AML-193 (cell line): ENCODE results near the gene CDH18.

ENCODE experiments used
- DNase-seq, 2 experiments: peaks; one replicate each; lab custom pipeline; 2025; lab: John Stamatoyannopoulos, UW

The CDH18 gene

GRCh38 chr5:19928562-19929421, 59.2 kb downstream of the CDH18 start:
- DNase-seq, result peak; percentile 21 to 24

GRCh38 chr5:19927919-19928318, 60.1 kb downstream of the CDH18 start:
- no peak for DNase-seq

GRCh38 chr5:19927170-19927569, 60.8 kb downstream of the CDH18 start:
- DNase-seq, result no peak

DNA sequence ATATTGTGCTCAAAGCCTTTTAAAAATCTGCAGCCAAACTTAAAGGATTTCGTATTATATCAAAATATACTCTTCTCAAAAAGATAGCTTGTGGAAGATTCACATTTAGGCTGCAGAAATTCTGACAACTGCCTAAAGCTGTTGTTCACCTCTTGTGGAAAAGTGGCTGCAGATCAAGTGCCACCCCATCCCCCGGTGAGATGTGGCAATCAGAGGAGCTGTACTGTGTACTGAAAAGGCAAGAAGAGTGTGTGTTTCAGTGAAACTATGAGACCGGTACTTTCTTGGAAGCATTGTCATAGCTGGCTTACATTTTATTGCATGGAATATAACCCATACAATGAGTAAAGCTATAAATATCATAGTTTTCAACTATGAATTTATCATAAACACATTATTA, 64.3 kb downstream of the CDH18 start:
- no peak for DNase-seq

- DNase-seq, result no peak
Measured at GRCh38 chr5:19920761-19921160, 67.2 kb downstream of the CDH18 start.

DNA sequence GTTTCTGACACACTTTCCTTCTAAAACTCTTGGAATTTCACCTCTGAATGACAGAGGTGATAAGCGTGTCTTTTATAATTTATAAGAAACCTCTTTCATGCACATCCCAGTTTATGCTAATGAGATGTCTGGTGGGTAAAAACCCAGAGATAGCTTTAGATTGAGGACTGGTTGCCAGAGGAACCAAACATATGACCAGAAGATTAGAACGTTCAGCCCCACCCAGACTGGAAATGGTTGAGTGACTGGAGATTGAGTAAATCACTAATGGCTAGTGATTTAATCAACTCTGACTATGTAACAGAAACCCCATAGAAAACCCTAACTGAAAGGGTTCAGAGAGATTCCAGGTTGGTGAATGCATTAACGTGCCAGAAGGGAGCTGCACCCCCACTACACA, 69.2 kb downstream of the CDH18 start:
- DNase-seq, result no peak

DNA sequence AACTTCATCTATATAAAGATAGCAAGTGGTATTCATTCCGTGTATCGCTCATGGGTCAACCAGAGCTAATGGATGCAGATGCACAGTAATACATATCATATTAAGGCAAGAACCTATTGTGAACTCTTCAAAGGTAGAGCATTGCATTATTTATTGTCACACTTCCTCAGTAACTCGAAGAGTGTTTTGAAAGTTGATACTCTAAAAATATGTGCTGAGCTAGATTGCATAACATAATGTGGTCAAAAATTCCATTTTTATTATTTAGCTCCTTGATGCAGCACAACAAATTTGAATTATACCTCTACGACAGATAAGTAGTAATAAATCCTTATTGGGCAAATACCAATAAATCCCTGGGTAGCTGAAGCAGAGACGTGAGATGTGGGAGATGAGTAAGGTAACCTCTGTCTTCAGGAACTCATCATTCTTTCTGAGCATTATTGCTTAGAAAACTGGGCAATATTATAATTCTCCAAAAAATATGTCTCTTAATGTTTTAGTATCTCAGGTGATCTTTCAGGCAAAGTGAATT, 70.3 kb downstream of the CDH18 start:
- no peak for DNase-seq

DNA sequence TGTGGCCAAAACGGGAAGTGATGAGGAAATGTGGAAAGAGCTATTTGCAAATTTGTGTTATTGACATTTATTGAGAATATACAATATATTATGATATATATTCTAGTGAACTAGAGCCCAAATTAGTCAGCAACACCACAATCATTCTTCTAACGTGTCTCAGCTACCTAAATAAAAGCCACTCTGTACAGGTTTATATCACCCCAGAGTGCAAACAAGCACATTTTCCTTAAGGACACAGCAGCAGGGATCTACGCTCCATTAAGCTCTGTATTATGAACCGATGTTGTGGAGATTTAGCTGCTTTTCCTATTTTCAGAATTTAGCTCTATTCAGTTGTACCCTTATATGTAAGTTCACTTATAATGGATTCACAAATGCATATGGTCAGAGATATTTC, 77.9 kb downstream of the CDH18 start:
- peak; percentile 20 to 22 for DNase-seq

GRCh38 chr5:19904766-19905165, 83.2 kb downstream of the CDH18 start:
- no peak for DNase-seq

DNA sequence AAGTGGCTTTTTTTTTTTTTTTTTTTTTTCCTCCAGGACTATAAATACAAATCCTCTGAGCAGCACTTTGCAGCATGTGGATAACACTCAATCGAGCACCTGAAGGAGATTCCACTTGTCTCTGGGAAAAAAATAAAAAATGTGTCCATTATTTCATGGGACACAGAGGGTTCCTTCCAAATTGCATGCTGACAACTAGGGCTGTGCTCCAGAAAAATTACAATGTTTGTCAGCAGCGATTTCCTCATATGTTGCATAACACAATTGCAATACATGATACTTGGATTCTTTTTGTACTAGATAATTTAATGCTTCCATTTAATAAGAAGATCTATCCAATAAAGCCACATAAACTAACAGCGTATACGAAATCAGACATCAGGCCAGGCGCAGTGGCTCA, 84.4 kb downstream of the CDH18 start:
- peak; percentile 1 to 4 for DNase-seq

GRCh38 chr5:19902316-19902934, 85.6 kb downstream of the CDH18 start:
- no peak for DNase-seq

DNA sequence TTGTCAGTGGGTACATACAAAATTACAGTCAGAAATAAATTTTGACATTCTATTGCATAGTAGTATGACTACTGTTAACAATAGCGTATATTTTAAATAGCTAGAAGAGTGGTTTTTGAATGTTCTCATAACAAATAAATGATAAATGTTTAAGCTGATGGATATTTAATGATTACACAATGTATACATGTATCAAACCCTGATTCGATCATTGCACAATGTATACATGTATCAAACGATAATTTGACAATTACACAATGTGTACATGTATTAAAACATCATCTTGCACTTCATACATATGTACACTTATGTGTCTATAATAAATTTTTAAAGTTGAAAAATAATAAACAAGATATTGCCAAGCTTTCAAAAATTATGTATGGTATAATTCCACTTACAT, 87.7 kb downstream of the CDH18 start:
- DNase-seq, result no peak

- DNase-seq, result no peak
Measured at GRCh38 chr5:19891658-19892057, 96.3 kb downstream of the CDH18 start.

DNA sequence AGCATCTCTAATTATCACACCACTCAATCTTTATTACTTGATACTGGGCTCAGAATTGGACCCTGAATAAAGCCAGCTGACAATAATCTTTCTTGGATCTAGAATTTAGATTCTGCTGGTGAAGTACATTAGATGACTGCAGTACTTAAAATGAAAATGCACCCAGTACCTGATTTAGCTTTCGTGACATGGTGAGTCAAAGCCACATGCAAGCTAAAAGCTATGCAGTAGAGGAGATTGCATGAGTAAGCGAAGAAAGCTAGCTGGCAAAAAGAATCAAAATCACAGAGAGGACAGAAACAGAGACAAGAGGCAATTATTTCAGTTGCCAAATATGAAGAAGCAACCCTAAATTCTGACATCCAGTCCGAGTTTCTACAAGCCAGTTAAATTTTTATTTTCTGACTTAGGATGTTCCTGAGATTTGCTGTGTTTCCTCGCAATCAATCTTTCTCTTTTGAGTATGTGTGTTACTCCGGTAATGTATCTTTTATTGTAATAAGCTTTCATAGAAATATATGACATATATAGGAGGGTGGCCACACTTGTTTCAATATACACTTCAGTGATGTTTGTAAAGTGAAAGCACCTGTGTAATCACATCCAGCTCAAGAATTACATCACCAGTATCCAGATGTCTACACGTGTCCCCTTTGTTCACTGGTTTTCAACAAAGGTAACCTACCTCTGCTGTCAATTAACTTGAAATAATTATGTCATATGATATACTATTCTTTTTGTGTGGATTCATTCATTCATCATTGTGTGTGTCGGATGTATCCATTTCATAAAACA, 101.7 kb downstream of the CDH18 start:
- DNase-seq, result no peak

GRCh38 chr5:19885040-19885824, 102.8 kb downstream of the CDH18 start:
- DNase-seq, result no peak

DNA sequence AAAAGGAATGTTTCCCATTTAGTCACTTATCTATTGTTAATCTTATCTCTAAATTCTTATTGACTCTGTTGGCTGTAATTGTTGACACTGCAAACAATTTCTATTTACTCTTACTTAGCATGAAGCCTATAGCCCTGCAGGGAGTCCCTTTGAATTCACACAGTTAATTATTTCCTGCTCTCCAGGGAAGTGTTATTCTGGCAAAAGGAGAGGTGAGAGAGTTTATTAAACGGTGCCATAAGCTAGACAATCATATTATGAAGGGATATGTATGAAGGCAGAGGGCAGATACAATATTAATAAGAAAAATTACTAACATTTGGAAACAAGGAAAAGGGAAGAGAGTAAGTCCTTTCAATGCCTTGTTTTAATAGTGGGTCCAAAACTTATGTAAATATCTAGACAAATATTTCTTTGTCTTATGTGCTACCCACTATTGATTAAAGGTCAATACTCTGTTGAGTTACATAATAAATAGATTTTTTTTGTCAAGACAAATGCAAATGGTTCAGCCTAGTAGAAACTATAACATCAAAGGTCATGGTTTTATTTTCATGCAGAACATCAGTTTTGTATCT, 107.1 kb downstream of the CDH18 start:
- DNase-seq, result no peak

- DNase-seq, result no peak
Measured at GRCh38 chr5:19880458-19880857, 107.5 kb downstream of the CDH18 start.

- no peak for DNase-seq
Measured at GRCh38 chr5:19874811-19875210, 113.2 kb downstream of the CDH18 start.

DNA sequence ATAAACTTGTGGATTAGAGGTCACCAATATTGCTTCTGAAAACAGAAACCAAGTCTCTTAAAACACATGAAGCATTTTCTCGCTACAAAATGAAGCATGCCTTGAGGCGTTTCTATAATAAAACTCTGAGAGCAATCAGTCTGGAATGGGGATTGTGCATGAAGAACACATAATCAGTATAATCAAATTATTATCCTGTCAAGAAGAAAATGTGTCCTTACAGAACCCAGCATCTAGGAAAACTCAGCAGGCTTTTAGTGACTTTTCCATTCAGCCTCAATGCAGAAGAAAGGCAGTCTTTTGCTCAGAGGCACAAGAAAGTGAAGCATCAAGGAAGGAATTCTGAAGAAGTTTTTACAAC, 121.9 kb downstream of the CDH18 start:
- no peak for DNase-seq

DNA sequence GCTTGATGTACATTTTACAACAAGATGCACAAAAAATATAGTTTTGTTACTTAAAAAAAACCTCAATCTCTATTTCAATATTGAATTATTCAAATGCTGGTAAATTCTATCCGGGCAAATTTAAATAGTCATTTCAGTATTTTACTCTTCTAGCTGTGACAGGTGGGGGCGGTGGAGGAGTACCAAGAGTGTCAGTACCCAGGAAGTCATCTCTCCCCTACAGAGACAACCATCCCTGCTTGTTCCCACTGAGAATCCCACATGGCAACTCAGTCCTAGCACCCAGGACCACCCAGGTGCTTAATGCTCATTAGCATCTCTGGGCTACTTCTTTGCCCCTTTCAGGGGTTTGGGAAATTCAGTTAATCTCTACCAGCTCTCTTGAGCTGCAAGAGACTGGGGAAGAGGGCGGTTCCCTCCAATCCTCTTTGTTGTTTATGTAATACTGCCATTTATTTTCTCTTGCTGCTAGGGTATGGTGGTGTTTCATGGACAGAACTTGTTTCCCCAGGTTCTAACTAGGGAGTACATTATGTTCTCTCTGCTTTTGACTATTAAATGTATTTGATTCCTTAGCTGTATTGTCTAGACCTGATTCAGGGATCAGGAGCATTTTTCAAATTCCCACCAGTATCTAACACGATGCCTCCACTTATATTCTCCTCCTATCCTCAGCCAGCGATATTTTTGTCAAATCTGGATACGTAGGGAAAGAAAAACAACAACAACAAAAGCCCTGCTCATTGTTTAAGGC, 122.5 kb downstream of the CDH18 start:
- DNase-seq, result no peak

DNA sequence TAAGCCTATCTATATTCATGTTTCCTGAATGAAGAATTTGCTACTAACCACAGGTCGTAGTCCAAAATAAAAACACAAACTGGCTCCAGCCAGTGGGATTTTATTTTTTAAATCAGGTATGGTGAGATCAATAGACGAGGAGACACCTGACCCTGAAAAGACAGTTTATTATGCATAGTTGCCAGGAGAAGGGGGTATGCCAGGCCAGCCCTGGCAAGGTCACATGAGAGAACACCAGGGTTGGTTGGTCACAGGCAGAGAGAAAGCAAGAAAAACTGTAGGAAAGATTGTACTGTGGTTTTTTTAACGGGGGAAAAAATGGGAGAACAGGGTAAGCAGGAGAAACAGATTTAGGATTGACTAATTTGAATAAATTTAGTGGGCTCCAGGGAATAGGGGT, 125.3 kb downstream of the CDH18 start:
- DNase-seq, result no peak
